GM23338 (cell line): ENCODE data around the gene P4HTM. TPM values are rescaled to one million over a fixed set of nuclear protein-coding genes. Genes with fewer than 3 reads are reported as not detected.

Source experiments
- ATAC-seq: fragments of 200-7000 bp; cut with Tn5 transposase; 3 replicates; pipeline ENCODE4 v1.9.1; 2020
- DNase-seq: peaks from one replicate; pipeline ENCODE4 v3.0.0-alpha.2; 2015; ENCODE audit warnings: low spot score
- H2AFZ ChIP-seq: fragments of 200-600 bp; sonication (generic); 2 replicates; pipeline ENCODE4 v1.8.0; 2016; ENCODE audit warnings: antibody characterized with exemption, mild to moderate bottlenecking, moderate library complexity
- H3F3A ChIP-seq: fragments of 200-600 bp; sonication (generic); replicated peaks from 2 replicates; pipeline ENCODE4 v1.8.0; 2017; ENCODE audit warnings: antibody characterized with exemption, mixed run types, low read depth
- H3K27ac ChIP-seq: fragments of 200-600 bp; sonication (generic); 2 replicates; pipeline ENCODE4 v1.6.1; 2016; ENCODE audit warnings: low read depth
- H3K27me3 ChIP-seq: fragments of 200-600 bp; sonication (generic); 2 replicates; pipeline ENCODE4 v1.8.0; 2016; ENCODE audit warnings: mild to moderate bottlenecking, mixed run types, moderate library complexity; ENCODE audit not compliant: insufficient read depth
- H3K36me3 ChIP-seq: fragments of 200-600 bp; sonication (generic); 2 replicates; pipeline ENCODE4 v1.8.0; 2016; ENCODE audit warnings: mild to moderate bottlenecking; ENCODE audit not compliant: insufficient read depth
- H3K4me1 ChIP-seq: fragments of 200-600 bp; sonication (generic); 2 replicates; pipeline ENCODE4 v1.8.0; 2016; ENCODE audit warnings: mild to moderate bottlenecking, moderate library complexity; ENCODE audit not compliant: insufficient read depth
- H3K4me2 ChIP-seq: fragments of 200-600 bp; sonication (generic); 2 replicates; pipeline ENCODE4 v1.7.1; 2017; ENCODE audit warnings: mixed run types
- H3K4me3 ChIP-seq: fragments of 200-600 bp; sonication (generic); 2 replicates; pipeline ENCODE4 v1.6.1; 2016; ENCODE audit warnings: mixed run types
- H3K79me2 ChIP-seq: fragments of 200-600 bp; sonication (generic); replicated peaks from 2 replicates; pipeline ENCODE4 v1.8.0; 2017; ENCODE audit warnings: mild to moderate bottlenecking; ENCODE audit not compliant: insufficient read depth
- H3K9me2 ChIP-seq: fragments of 200-600 bp; sonication (generic); 2 replicates; pipeline ENCODE4 v1.8.0; 2017; ENCODE audit not compliant: insufficient read depth
- H4K20me1 ChIP-seq: fragments of 200-600 bp; sonication (generic); replicated peaks from 2 replicates; pipeline ENCODE4 v1.8.0; 2017; ENCODE audit warnings: mild to moderate bottlenecking; ENCODE audit not compliant: insufficient read depth
- H3K27ac Mint-ChIP-seq: 2 replicates; pipeline ENCODE4 v1.8.0; 2020; ENCODE audit warnings: inconsistent platforms, mild to moderate bottlenecking, moderate library complexity, mixed read lengths
- H3K27me3 Mint-ChIP-seq: 3 replicates; pipeline ENCODE4 v1.8.0; 2022; ENCODE audit warnings: low read depth, mild to moderate bottlenecking, moderate library complexity, mixed read lengths, inconsistent platforms; ENCODE audit not compliant: insufficient read depth, poor library complexity
- H3K36me3 Mint-ChIP-seq: 3 replicates; pipeline ENCODE4 v1.8.0; 2021; ENCODE audit warnings: low read depth, mild to moderate bottlenecking, inconsistent platforms, moderate library complexity, mixed read lengths
- H3K4me1 Mint-ChIP-seq: 3 replicates; pipeline ENCODE4 v1.8.0; 2020; ENCODE audit warnings: mild to moderate bottlenecking, inconsistent platforms, mixed read lengths
- H3K4me3 Mint-ChIP-seq: 3 replicates; pipeline ENCODE4 v1.8.0; 2021; ENCODE audit warnings: moderate library complexity, mild to moderate bottlenecking, inconsistent platforms, mixed read lengths
- H3K9me3 Mint-ChIP-seq: 3 replicates; pipeline ENCODE4 v1.8.0; 2020; ENCODE audit warnings: moderate library complexity, mild to moderate bottlenecking, inconsistent platforms, mixed read lengths
- CREB1 ChIP-seq: fragments of 250-450 bp; sonication (Bioruptor Pico); IDR thresholded peaks from 2 replicates; pipeline ENCODE4 v1.5.0; 2020; ENCODE audit warnings: low read depth, mild to moderate bottlenecking, moderate library complexity
- EZH2 ChIP-seq: fragments of 200-600 bp; sonication (generic); IDR thresholded peaks from one replicate; pipeline ENCODE4 v1.8.0; 2017; ENCODE audit warnings: antibody characterized with exemption, mild to moderate bottlenecking, low read depth; ENCODE audit not compliant: unreplicated experiment
- EZH2phosphoT487 ChIP-seq: fragments of 200-600 bp; sonication (generic); IDR thresholded peaks from one replicate; pipeline ENCODE4 v1.8.1; 2018; ENCODE audit warnings: antibody characterized with exemption; ENCODE audit not compliant: unreplicated experiment
- JUNB ChIP-seq: IDR thresholded peaks from one replicate; pipeline ENCODE4 v1.6.1; 2016; ENCODE audit warnings: antibody characterized with exemption; ENCODE audit not compliant: unreplicated experiment
- NANOG ChIP-seq: IDR thresholded peaks from 2 replicates; pipeline ENCODE4 v1.6.1; 2016; ENCODE audit warnings: antibody characterized with exemption, borderline replicate concordance
- POLR2AphosphoS5 ChIP-seq: IDR thresholded peaks from 2 replicates; pipeline ENCODE4 v1.6.1; 2016; ENCODE audit warnings: antibody characterized with exemption, low read depth
- STAT1 ChIP-seq: IDR thresholded peaks from one replicate; pipeline ENCODE4 v1.6.1; 2016; ENCODE audit warnings: antibody characterized with exemption; ENCODE audit not compliant: unreplicated experiment
- ZNF114 ChIP-seq: fragments of 250-450 bp; sonication (Bioruptor Pico); IDR thresholded peaks from 2 replicates; pipeline ENCODE4 v1.5.0; 2020; ENCODE audit warnings: mild to moderate bottlenecking, moderate library complexity
- ZNF331 ChIP-seq: fragments of 250-450 bp; sonication (Bioruptor Pico); IDR thresholded peaks from 2 replicates; pipeline ENCODE4 v1.5.0; 2020; ENCODE audit warnings: low read depth, mild to moderate bottlenecking, moderate library complexity
- polyA plus RNA-seq: library from polyadenylated mRNA; unstranded; fragments of >200 nt; fragmentation: Nextera tagmentation; extraction: Ambion mirVana; gene quantifications from 2 replicates; pipeline ENCODE4 v1.2.1, GENCODE V29; 2016
- total RNA-seq: library from RNA; depleted of rRNA; stranded (reverse); fragments of >200 nt; shearing (Covaris generic); gene quantifications from 2 replicates; pipeline ENCODE4 v1.2.3, GENCODE V29; 2014
- TF ChIP-seq, protein P1 (sequence below): IDR thresholded peaks from 2 replicates; pipeline ENCODE4 v1.6.1; 2016; ENCODE audit warnings: antibody characterized with exemption
- TF ChIP-seq, protein P2 (sequence below): IDR thresholded peaks from one replicate; pipeline ENCODE4 v1.6.1; 2018; ENCODE audit warnings: antibody characterized with exemption; ENCODE audit not compliant: unreplicated experiment
- TF ChIP-seq, protein P3 (sequence below): fragments of 250-450 bp; sonication (Bioruptor Pico); IDR thresholded peaks from 2 replicates; pipeline ENCODE4 v1.5.0; 2020; ENCODE audit warnings: mild to moderate bottlenecking, moderate library complexity
- TF ChIP-seq, protein P4 (sequence below), 2 experiments: fragments of 200-600 bp in 1 of 2; sonication (generic) in 1 of 2; conservative IDR thresholded peaks; 2 replicates each; pipeline versions ENCODE4 v1.5.1 to v1.6.1; 2016 to 2017; ENCODE audit warnings: antibody characterized with exemption in 2 of 2, low read depth in 2 of 2, mild to moderate bottlenecking in 2 of 2, moderate library complexity in 1 of 2

P4HTM gene
- total and polyA plus RNA-seq, 2 experiments from 2014 or later: 15.9 to 28.7 TPM

DNA sequence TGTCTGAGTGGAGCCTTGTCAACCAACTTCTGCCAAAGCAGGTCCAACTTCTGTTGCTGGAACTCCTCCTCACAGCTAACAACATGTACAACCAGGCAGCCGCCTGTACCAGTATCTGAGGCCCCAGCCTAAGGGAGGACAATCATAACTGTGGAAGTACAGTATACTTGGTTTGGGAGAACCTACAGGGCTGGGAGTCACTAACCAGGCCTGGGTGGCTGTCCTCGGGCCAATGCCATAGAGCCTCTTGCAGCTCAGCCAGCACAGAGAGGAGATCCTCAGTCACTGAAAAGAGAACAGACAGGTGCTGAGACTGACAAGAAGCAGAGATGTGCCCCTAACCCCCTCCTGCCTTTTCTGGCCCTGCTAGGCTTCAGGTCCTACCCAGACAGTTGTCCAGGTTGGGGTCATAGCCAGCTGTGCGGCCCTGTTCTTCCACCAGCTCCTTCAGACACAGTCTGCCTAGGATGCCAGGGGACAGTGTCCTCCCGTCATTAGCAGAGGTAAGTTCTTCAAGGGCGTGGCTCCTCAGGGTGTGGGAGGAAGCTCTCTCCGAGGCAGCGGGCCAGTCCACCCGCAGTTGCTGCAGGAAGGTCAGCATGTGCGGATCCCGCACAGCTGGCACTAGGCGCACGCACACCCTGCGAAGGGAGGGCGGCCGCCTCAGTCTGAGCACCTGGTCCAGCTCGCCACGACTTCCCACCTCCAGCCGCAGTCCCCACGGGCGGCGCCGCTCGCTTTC lies 27.4 kb downstream of the P4HTM start:
- ATAC-seq (peak; percentile 0; the same call in 2 of the 3 replicates), DNase-seq (peak; percentile 43)
- H3K27me3 ChIP-seq: no peaks in the 10 kb centered on the region
- H2AFZ ChIP-seq: peak overlapping the region; percentile 69; the same call in 1 of the 2 replicates
- peaks cover 19% of the 10 kb centered on the region for H3K4me1 Mint-ChIP-seq
- H4K20me1 ChIP-seq: peaks cover 7% of the 10 kb centered on the region; the same call in 1 of the 2 replicates
- peaks cover 48% of the 10 kb centered on the region for H3K36me3 Mint-ChIP-seq
- H3K9me2 ChIP-seq: no peaks in the 10 kb centered on the region
- H3K4me1 ChIP-seq: peaks cover 19% of the 10 kb centered on the region; the same call in 1 of the 2 replicates
- H3K27ac Mint-ChIP-seq: no peak overlapping the region; the same call in 1 of the 2 replicates
- peaks cover 7% of the 10 kb centered on the region; the same call in 1 of the 2 replicates for H3K79me2 ChIP-seq
- H3K36me3 ChIP-seq: peaks cover 11% of the 10 kb centered on the region
- H3K4me3 ChIP-seq: peak overlapping the region; percentile 97
- TF ChIP-seq EZH2 (no peak), NANOG (no peak), ZNF114 (CRISPR knock-in tag) (no peak), JUNB (no peak), STAT1 (no peak), POLR2AphosphoS5 (no peak), EZH2phosphoT487 (no peak), ZNF331 (no peak), CREB1 (CRISPR knock-in tag) (no peak)
- TF ChIP-seq, protein P1, sequence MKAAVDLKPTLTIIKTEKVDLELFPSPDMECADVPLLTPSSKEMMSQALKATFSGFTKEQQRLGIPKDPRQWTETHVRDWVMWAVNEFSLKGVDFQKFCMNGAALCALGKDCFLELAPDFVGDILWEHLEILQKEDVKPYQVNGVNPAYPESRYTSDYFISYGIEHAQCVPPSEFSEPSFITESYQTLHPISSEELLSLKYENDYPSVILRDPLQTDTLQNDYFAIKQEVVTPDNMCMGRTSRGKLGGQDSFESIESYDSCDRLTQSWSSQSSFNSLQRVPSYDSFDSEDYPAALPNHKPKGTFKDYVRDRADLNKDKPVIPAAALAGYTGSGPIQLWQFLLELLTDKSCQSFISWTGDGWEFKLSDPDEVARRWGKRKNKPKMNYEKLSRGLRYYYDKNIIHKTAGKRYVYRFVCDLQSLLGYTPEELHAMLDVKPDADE: no peak
- TF ChIP-seq, protein P2, sequence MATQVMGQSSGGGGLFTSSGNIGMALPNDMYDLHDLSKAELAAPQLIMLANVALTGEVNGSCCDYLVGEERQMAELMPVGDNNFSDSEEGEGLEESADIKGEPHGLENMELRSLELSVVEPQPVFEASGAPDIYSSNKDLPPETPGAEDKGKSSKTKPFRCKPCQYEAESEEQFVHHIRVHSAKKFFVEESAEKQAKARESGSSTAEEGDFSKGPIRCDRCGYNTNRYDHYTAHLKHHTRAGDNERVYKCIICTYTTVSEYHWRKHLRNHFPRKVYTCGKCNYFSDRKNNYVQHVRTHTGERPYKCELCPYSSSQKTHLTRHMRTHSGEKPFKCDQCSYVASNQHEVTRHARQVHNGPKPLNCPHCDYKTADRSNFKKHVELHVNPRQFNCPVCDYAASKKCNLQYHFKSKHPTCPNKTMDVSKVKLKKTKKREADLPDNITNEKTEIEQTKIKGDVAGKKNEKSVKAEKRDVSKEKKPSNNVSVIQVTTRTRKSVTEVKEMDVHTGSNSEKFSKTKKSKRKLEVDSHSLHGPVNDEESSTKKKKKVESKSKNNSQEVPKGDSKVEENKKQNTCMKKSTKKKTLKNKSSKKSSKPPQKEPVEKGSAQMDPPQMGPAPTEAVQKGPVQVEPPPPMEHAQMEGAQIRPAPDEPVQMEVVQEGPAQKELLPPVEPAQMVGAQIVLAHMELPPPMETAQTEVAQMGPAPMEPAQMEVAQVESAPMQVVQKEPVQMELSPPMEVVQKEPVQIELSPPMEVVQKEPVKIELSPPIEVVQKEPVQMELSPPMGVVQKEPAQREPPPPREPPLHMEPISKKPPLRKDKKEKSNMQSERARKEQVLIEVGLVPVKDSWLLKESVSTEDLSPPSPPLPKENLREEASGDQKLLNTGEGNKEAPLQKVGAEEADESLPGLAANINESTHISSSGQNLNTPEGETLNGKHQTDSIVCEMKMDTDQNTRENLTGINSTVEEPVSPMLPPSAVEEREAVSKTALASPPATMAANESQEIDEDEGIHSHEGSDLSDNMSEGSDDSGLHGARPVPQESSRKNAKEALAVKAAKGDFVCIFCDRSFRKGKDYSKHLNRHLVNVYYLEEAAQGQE: no peak
- TF ChIP-seq, protein P3, sequence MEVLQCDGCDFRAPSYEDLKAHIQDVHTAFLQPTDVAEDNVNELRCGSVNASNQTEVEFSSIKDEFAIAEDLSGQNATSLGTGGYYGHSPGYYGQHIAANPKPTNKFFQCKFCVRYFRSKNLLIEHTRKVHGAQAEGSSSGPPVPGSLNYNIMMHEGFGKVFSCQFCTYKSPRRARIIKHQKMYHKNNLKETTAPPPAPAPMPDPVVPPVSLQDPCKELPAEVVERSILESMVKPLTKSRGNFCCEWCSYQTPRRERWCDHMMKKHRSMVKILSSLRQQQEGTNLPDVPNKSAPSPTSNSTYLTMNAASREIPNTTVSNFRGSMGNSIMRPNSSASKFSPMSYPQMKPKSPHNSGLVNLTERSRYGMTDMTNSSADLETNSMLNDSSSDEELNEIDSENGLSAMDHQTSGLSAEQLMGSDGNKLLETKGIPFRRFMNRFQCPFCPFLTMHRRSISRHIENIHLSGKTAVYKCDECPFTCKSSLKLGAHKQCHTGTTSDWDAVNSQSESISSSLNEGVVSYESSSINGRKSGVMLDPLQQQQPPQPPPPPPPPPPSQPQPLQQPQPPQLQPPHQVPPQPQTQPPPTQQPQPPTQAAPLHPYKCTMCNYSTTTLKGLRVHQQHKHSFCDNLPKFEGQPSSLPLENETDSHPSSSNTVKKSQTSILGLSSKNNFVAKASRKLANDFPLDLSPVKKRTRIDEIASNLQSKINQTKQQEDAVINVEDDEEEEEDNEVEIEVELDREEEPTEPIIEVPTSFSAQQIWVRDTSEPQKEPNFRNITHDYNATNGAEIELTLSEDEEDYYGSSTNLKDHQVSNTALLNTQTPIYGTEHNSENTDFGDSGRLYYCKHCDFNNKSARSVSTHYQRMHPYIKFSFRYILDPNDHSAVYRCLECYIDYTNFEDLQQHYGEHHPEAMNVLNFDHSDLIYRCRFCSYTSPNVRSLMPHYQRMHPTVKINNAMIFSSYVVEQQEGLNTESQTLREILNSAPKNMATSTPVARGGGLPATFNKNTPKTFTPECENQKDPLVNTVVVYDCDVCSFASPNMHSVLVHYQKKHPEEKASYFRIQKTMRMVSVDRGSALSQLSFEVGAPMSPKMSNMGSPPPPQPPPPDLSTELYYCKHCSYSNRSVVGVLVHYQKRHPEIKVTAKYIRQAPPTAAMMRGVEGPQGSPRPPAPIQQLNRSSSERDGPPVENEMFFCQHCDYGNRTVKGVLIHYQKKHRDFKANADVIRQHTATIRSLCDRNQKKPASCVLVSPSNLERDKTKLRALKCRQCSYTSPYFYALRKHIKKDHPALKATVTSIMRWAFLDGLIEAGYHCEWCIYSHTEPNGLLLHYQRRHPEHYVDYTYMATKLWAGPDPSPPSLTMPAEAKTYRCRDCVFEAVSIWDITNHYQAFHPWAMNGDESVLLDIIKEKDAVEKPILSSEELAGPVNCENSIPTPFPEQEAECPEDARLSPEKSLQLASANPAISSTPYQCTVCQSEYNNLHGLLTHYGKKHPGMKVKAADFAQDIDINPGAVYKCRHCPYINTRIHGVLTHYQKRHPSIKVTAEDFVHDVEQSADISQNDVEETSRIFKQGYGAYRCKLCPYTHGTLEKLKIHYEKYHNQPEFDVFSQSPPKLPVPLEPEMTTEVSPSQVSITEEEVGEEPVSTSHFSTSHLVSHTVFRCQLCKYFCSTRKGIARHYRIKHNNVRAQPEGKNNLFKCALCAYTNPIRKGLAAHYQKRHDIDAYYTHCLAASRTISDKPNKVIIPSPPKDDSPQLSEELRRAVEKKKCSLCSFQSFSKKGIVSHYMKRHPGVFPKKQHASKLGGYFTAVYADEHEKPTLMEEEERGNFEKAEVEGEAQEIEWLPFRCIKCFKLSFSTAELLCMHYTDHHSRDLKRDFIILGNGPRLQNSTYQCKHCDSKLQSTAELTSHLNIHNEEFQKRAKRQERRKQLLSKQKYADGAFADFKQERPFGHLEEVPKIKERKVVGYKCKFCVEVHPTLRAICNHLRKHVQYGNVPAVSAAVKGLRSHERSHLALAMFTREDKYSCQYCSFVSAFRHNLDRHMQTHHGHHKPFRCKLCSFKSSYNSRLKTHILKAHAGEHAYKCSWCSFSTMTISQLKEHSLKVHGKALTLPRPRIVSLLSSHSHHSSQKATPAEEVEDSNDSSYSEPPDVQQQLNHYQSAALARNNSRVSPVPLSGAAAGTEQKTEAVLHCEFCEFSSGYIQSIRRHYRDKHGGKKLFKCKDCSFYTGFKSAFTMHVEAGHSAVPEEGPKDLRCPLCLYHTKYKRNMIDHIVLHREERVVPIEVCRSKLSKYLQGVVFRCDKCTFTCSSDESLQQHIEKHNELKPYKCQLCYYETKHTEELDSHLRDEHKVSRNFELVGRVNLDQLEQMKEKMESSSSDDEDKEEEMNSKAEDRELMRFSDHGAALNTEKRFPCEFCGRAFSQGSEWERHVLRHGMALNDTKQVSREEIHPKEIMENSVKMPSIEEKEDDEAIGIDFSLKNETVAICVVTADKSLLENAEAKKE (CRISPR knock-in tag): no peak
- TF ChIP-seq, protein P4, sequence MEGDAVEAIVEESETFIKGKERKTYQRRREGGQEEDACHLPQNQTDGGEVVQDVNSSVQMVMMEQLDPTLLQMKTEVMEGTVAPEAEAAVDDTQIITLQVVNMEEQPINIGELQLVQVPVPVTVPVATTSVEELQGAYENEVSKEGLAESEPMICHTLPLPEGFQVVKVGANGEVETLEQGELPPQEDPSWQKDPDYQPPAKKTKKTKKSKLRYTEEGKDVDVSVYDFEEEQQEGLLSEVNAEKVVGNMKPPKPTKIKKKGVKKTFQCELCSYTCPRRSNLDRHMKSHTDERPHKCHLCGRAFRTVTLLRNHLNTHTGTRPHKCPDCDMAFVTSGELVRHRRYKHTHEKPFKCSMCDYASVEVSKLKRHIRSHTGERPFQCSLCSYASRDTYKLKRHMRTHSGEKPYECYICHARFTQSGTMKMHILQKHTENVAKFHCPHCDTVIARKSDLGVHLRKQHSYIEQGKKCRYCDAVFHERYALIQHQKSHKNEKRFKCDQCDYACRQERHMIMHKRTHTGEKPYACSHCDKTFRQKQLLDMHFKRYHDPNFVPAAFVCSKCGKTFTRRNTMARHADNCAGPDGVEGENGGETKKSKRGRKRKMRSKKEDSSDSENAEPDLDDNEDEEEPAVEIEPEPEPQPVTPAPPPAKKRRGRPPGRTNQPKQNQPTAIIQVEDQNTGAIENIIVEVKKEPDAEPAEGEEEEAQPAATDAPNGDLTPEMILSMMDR (conservative IDR thresholded peaks at IDR 0.05; ENCODE audit: low read depth in 2 of 2): no peak
- H3K4me2 ChIP-seq: peak overlapping the region; percentile 99
- H3K27ac ChIP-seq: no peak overlapping the region
- no peaks in the 10 kb centered on the region; the same call in 2 of the 3 replicates for H3K9me3 Mint-ChIP-seq
- peaks cover 41% of the 10 kb centered on the region for H3F3A ChIP-seq
- H3K4me3 Mint-ChIP-seq: peak overlapping the region; percentile 93
- peaks cover 23% of the 10 kb centered on the region for H3K27me3 Mint-ChIP-seq
